CD1c-positive myeloid dendritic cell (primary cell): ENCODE measurements around the gene HSD17B3.
"Not testable (repeated sequence)": the region's sequence is repeated elsewhere in the genome, so short reads cannot be mapped to it uniquely, and the experiment has no call there.

Experiments
- DNase-seq: peaks from one replicate; pipeline ENCODE4 v3.0.0-alpha.2; 2016; ENCODE audit errors: extremely low spot score

The HSD17B3 gene

GRCh38 chr9:96302021-96302420, at the start of gene HSD17B3:
Gene HSD17B3, minus strand, starts transcription at chr9:96302176. Its CDS starts 72 bp downstream, at chr9:96302104.
- no peak for DNase-seq

DNA sequence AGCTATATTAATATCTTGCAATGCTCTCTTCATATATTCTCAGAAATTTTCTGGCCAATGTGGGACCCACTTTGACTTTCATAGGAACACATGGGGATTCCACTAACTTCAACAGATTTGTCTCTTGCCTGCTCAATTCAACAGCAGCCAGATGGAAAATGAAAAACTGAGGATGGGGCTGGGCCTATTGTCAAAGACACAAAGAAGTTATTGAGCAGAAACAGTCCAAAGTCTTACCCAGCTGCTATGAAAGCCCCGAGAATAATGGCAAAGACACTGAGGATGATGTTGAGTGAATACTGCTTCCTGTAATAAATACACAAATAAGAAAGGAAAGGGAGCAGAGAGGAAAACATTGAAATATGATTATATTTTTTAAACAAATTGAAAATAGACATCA, 48.9 kb upstream of the HSD17B3 start:
- DNase-seq: no peak

DNA sequence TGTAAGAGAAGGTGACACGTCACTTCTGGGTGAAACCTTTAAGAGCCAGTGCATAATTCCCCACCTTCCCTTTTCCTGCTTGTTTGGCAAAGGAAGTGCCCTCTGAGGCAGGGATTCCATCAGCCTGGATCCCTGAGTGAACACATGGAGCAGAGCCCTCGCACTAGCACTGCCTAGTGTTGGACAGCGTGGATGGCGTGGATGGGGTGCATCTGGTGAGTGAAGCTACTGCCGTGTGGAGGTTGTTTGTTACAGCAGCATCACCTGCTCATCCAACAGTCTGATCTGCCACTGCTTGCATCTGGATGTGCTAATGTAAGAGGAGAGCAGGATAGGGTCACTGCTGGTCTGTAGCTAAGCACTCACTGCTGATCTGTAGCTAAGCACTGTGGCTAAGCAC, 46.3 kb upstream of the HSD17B3 start:
- no peak for DNase-seq

GRCh38 chr9:96345551-96345950, 43.6 kb upstream of the HSD17B3 start:
- DNase-seq: no peak

DNA sequence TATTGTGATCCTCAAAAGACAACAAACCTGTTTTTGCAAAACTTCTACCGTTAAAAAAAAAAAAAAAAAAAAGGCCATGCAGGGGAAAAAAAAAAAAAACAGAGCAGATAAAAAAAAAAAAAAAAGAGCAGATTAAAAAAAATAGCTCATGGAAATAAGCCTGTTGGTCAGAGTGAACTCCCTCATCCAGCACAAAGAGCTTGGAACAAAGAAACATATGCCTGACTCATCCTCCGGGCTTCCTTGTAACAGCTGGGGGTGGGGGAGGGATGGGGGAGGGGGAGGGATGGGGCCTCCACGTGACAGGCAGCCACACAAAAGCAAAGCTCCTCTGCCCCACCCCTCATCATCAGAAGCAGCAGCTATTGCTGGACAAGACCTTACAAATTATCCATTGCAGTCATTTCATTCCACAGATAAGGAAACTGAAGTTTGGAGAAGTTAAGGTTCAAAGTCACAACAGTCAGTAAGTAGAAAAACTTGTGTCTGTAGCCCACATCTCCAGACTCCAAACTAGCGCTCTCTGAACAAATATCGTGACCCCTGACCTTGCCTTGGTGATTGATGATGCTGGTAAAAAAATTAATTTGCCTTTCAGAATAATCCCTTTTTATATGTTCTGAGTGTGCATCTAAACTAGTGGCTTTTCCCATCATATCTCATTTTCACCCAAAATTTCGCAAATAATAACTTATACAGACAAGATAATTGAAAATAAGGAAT, 42.6 kb upstream of the HSD17B3 start:
- peak; percentile 35 for DNase-seq

- DNase-seq: no peak
These were observed 41.8 kb upstream of the HSD17B3 start for GRCh38 chr9:96343515-96344360.

GRCh38 chr9:96342571-96343245, 40.7 kb upstream of the HSD17B3 start:
- no peak for DNase-seq

- DNase-seq: no peak
These were observed 38.7 kb upstream of the HSD17B3 start for GRCh38 chr9:96340707-96341106.

DNA sequence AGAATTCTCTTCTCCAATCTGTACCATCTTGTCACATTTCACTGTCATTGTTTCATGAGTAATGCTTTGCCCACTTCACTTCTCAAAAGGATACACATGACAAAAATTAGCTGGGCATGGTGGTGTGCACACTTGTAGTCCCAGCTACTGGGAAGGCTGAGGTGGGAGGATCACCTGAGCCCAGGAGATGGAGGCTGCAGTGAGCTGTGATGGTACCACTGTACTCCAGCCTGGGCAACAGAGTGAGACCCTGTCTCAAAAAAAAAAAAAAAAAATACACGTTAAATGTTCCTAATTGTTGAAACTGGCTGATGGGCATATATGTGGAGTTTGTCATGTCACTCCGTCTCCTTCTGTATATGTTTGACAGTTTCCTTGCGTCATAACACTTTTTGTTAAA, 36.3 kb upstream of the HSD17B3 start:
- no peak for DNase-seq

- DNase-seq: no peak
These were observed 32.0 kb upstream of the HSD17B3 start for GRCh38 chr9:96333958-96334357.

DNA sequence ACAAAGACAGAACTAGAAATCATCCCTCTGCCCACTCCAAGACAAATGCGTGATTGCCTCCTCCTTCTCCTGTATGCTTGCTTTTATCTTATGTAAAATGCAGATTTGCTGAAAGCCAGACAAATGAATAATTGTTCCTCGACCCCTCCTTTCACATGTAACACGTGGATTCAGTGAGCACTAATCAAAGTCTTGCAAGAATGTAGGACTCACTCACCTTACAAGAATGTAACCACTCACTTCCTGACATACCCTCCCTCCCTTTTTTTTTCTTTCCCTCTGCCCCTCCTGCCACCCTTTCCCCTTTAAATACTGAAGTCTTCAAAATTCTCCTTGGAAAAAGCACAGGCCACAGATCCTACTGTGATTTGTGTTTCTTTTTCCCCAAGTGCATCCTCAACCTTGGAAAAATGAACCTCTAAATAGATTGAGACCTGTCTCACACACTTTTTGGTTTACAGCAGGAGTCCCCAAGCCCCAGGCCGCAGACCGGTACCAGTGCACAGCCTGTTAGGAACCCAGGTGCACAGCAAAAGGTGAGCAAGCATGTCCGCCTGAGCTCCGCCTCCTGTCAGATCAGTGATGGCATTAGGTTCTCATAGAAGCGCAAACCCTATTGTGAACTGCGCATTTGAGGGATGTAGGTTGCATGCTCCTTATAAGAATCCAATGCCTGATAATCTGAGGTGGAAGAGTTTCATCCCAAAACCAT, 29.4 kb upstream of the HSD17B3 start:
- DNase-seq: no peak

GRCh38 chr9:96327694-96328352, 25.8 kb upstream of the HSD17B3 start:
- peak; percentile 67 for DNase-seq

- no peak for DNase-seq
These were observed 21.2 kb upstream of the HSD17B3 start for GRCh38 chr9:96323169-96323568.

- not testable (repeated sequence) for DNase-seq
These were observed 20.8 kb upstream of the HSD17B3 start for GRCh38 chr9:96322736-96323135.

DNA sequence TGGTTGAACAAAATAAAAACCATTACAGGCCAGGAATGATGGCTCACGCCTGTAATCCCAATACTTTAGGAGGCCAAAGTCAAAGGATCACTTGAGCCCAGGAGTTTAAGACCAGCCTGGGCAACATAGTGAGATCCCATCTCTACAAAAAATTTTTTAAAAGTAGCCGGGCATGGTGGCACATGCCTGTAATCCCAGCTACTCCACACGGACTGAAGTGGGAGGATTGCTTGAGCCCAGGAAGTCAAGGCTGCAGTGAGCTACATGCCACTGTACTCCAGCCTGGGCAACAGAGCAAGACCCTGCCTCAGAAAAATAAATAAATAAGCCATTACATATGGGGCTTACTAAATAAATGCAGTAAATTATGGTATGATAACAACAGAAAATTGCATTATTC, 20.2 kb upstream of the HSD17B3 start:
- not testable (repeated sequence) for DNase-seq

- no peak for DNase-seq
These were observed 19.5 kb upstream of the HSD17B3 start for GRCh38 chr9:96321515-96321914.

DNA sequence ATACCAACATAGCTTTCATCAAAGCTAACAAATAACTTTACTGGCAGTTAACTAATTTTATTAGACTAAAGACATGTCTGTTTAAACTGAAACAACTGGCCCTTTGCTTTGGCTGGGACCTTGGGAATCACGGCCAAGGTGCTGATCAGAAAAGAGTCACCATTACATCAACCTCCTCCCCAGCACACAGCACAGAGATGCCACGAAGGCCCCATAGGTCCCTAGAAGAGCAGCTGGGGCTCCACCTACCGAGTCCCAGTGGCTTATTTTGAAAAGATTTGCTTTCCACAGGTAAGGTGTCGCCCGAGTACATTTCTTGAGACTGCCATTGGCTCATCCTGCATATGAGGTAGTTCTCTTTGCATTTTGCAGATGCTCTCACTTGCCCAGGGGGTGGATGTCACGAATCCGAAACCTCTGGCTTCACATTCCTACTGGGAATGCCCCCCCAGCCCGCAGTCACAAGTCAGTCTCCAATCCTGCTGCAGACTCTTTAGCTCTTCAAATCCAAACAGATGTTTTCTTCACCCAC, 18.8 kb upstream of the HSD17B3 start:
- no peak for DNase-seq

DNA sequence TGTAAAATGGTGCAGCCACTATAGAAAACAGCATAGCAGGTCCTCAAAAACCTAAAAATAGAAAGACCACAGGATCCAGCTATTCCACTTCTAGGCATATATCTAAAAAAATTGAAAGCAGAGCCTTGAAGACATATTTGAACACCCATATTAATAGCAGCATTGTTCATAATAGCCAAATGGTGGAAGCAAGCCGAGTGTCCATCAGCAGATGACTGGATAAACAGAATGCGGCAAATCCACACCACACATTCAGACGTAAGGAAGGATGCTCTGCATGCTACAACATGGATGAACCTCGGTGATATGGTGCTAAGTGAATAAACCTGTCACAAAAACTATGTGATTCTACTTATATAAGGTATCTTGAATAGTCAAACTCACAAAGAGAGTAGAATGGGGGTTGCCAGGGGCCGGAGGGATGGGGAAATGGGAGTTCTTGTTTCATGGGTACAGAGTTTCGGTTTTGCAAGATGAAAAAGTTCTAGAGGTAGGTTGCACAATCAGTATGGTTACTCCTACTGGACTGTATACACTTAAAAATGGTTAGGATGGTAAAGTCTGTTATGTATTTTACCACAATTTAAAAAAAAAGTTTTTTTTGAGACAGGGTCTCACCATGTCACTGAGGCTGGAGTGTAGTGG, 17.1 kb upstream of the HSD17B3 start:
- peak; percentile 20 for DNase-seq

GRCh38 chr9:96317335-96317980, 15.5 kb upstream of the HSD17B3 start:
- peak; percentile 39 for DNase-seq

DNA sequence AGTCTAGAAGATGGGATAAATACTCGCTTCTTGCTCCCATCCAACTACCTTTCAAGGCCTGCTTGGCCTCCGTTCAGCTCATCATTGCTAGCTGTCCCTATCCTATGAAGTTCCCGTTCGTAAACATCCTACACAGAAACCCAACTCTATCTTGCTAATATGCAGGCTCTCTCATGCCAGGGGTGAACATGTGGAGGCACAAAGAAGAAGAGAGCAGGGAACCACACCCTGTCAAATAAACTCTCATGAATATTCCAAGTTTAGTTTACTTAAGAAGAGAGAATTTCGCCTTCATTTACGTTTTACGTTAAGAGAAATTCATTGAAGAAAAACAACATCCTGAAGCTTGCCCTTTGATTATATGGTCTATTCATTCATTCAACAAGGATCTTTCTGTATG, 7.9 kb upstream of the HSD17B3 start:
- DNase-seq: no peak
